Psoas muscle (tissue), 8 donors: ENCODE results near the gene ANKRD6. TPM values are rescaled to one million over a fixed set of nuclear protein-coding genes. Genes with fewer than 3 reads are reported as not detected.

ENCODE experiments used
- ATAC-seq, 4 donors: fragments of 200-7000 bp; cut with Tn5 transposase; one replicate each; pipeline ENCODE4 v1.9.1; 2020; ENCODE audit warnings: moderate library complexity in 3 of 4, mild to moderate bottlenecking in 2 of 4
- DNase-seq, 2 donors: peaks; one replicate each; pipeline ENCODE4 v3.0.0-alpha.2; 2020
- H3K27ac ChIP-seq: fragments of 200-600 bp; one replicate; pipeline ENCODE4 v1.8.0; 2022
- H3K27me3 ChIP-seq, 3 donors: fragments of 200-600 bp in 1 of 3; one replicate each; pipeline versions ENCODE4 v1.6.1 to v1.8.0; 2013 to 2022; ENCODE audit warnings: low read length in 2 of 3, mild to moderate bottlenecking in 2 of 3, moderate library complexity in 1 of 3; ENCODE audit not compliant: insufficient read depth in 3 of 3
- H3K36me3 ChIP-seq, 2 donors: fragments of 200-600 bp in 1 of 2; one replicate each; pipeline versions ENCODE4 v1.6.1 to v1.8.0; 2013 to 2022; ENCODE audit warnings: low read depth in 1 of 2, mild to moderate bottlenecking in 1 of 2, moderate library complexity in 1 of 2; ENCODE audit not compliant: insufficient read depth in 1 of 2
- H3K4me1 ChIP-seq: fragments of 200-600 bp; one replicate; pipeline ENCODE4 v1.8.0; 2022
- H3K4me3 ChIP-seq: fragments of 200-600 bp; one replicate; pipeline ENCODE4 v1.8.0; 2022; ENCODE audit warnings: mild to moderate bottlenecking
- H3K9me3 ChIP-seq: fragments of 200-600 bp; one replicate; pipeline ENCODE4 v1.8.0; 2022
- CTCF ChIP-seq: fragments of 200-600 bp; IDR thresholded peaks from one replicate; pipeline ENCODE4 v1.8.0; 2022; ENCODE audit warnings: antibody characterized with exemption
- WGBS, 3 donors: extraction: QIAGEN DNeasy Blood & Tissue Kit; methylation state at CpG; one replicate each; pipeline versions ENCODE4 v1.1.6 to v1.1.7; 2013; 5-methylcytosine and 5-hydroxymethylcytosine counted together
- intact Hi-C, 2 donors: fragments of 100-400 bp; cut with DNase I; formaldehyde crosslinking; loops; one replicate each; pipeline versions ENCODE4 v1.11.0 to v1.14.2; 2022
- polyA plus RNA-seq, 3 donors: library from polyadenylated mRNA; stranded (reverse); fragments of 200-250 nt; gene quantifications; one replicate each; pipeline ENCODE4 v1.2.3, GENCODE V29; 2013
- total RNA-seq, 4 donors: library from RNA; stranded (reverse); fragmentation: NEBNext Ultra II Directional in 2 of 4; extraction: Animal tissue kit (Norgen Biotek cat#: 25700) in 2 of 4; gene quantifications; one replicate each; pipeline versions ENCODE4 v1.2.1 to v1.2.4, GENCODE V29; 2021 to 2023
- donor health status: healthy with polysubstance abuse.
- donor health status: DM: no; HTN: no; CAD: no; lungs with moderate emphysema.
- donor health status: Bipolar disorder and iron deficiency.
- donor health status: healthy.
- donor health status: DM: yes; HTN: yes; CAD: no.
- donor health status: DM: no; HTN: no; CAD: no.
- donor health status: DM: no; HTN: no; CAD: no.
- donor health status: DM: yes; HTN: yes; CAD: no.

The ANKRD6 gene
- total and polyA plus RNA-seq, 7 donors, result 1.2 to 9.0 (median 2.4) TPM

GRCh38 chr6:89398762-89399525 is 34.0 kb upstream of the ANKRD6 start:
- WGBS, 3 donors, result 69 to 80% (median 77%) methylated on average over 7 of the region's 7 CpGs
- Histone ChIP-seq H3K27me3 (no peaks in the 10 kb centered on the region), H3K4me3 (no peak overlapping the region), H3K4me1 (peaks cover 27% of the 10 kb centered on the region), H3K36me3 (no peaks in the 10 kb centered on the region), H3K9me3 (no peaks in the 10 kb centered on the region), H3K27ac (no peak overlapping the region)
- ATAC-seq (no peak), DNase-seq (no peak)
- TF ChIP-seq CTCF, result no peak
- intact Hi-C loops, result no loop called here

- intact Hi-C loops, result no loop called here
- Histone ChIP-seq H3K27me3 (no peaks in the 10 kb centered on the region), H3K4me3 (no peak overlapping the region), H3K4me1 (peaks cover 36% of the 10 kb centered on the region), H3K9me3 (no peaks in the 10 kb centered on the region), H3K27ac (peak overlapping the region; percentile 61), H3K36me3 (no peaks in the 10 kb centered on the region)
- DNase-seq (no peak), ATAC-seq (no peak)
- no peak for TF ChIP-seq CTCF
- WGBS, 3 donors, result 92 to 98% (median 96%) methylated on average over 3 of the region's 3 CpGs
These were observed 32.9 kb upstream of the ANKRD6 start for GRCh38 chr6:89400050-89400449.

- Histone ChIP-seq H3K27me3 (no peaks in the 10 kb centered on the region), H3K36me3 (no peaks in the 10 kb centered on the region), H3K4me3 (no peak overlapping the region), H3K27ac (peak overlapping the region; percentile 61), H3K9me3 (no peaks in the 10 kb centered on the region), H3K4me1 (peaks cover 36% of the 10 kb centered on the region)
- ATAC-seq, result peak in 3 of 4 donors; percentile 26 to 46 (median 28)
- no peak for TF ChIP-seq CTCF
- WGBS, 3 donors, result 41 to 64% (median 55%) methylated on average over 6 of the region's 6 CpGs
- intact Hi-C loops, result no loop called here
- DNase-seq, result no peak
These were observed 32.0 kb upstream of the ANKRD6 start for GRCh38 chr6:89400912-89401399.

- no peaks in the 10 kb centered on the region for H3K36me3 ChIP-seq
- H3K4me3 ChIP-seq, result no peak overlapping the region
- intact Hi-C loops, result no loop called here
- 91 to 97% (median 93%) methylated on average over 6 of the region's 6 CpGs for WGBS, 3 donors
- DNase-seq (no peak), ATAC-seq (no peak)
- no peaks in the 10 kb centered on the region for H3K27me3 ChIP-seq
- H3K9me3 ChIP-seq, result no peaks in the 10 kb centered on the region
- peak overlapping the region; percentile 61 for H3K27ac ChIP-seq
- peaks cover 43% of the 10 kb centered on the region for H3K4me1 ChIP-seq
- no peak for TF ChIP-seq CTCF
These were observed 30.2 kb upstream of the ANKRD6 start for GRCh38 chr6:89402776-89403175.
